GM04503 (cell line): Measurements from ENCODE around the gene CNTFR.

Experiments used
- DNase-seq: peaks from one replicate; pipeline ENCODE4 v3.0.0-alpha.2; 2012; ENCODE audit warnings: low read depth

CNTFR gene

DNA sequence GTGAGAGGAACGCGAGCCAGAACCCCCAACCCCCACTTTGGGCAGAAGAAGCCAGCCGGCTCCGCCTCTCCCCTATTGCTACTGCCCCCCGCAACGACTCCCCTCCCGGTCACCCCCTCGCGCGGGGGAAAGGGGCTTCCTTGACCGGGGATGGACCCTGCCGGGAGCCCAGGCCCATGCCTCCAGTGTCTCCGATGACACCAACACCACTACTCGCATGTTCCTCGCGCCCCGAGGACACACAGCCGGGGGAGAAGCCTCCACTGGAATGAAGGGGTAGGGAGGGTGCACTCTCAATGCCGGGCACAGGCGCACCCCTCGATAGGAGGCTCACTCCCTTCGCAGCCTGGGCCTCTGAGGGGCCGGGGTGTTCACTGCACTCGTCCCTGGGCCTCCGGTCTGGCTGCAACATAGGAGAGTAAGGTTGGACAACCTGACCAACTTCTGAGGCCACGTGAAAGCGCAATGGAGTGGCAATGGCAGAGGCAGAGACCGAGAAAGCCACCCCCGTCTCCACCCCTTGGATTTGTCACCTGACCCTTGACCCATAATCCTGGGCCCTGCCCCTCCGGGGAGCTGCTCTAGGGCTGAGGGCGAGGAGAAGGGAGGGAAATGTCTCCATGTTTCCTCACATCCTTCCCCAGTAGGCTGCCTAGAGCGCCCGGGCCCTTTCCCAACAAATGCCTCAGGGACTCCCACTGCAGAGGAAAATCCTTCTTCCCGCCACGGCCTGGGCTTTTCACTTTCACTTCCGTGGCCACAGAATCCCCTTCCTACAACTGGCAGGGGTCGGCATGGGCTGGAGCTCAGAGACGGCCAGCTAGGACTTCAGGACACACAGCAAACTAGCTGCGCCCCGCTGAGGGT, 1.1 kb upstream of the CNTFR start:
- DNase-seq = no peak

DNA sequence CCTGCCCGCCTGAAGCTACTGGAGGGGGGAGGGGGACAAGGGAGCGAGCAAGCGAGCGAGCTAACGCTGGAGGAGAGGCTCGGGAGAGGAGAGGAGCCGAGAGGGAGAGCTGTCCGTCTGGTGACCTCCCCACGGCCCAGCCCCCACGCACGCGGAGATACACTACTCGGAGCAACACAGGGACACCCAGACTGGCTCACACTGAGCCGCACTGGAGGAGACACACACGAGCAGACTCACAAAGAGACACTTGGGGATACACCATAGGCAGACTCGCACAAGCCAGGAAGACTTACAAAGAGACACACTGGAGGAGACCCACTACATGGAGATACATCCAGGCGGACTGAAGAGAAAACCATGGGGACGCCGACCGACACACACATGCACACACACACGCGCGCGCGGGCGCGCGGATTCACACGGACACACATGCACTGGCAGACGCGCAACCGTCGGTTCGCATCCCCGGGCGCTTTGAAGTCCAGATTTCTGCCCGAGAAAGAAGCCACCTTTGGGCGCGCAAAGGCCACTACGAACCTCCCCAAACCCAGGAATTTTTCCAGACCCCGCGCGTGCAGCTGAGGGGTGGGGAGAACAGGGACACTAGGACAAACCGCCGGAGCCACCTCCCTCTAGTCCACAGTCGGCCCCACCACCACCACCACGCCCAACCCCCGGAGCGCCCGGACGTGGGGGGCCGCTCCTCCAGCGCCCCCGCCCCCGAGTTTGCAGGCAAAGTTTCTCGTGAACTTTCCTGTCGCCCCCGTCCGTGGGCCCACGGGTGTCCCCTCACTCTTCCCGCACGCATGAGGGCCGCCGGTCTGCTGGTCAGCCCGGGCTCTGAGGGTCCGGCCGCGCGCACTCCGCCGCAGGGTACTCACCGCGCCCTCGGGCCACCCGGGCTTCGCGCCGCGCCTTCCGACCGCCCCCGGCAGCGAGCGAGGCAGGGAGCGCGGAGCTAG, 571 bp downstream of the CNTFR start:
- no peak for DNase-seq

DNA sequence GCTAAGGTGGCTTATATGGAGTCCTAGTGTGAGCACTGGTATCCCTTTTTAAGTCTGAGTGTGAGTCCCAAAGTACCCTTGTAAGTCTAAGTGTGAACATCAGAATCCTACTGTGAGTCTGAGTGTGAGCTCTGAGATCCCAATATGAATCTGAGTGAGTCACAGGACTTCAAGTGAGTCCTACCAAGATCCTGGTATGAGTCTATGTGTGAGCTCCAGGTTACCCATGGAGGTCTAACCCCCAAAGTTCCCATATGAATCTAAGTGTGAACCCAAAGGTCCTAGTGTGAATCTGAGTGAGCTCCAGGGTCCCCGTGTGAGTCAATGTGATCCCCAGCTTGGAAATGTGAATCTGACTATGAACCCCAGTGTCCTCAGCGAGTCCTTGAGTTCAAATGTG, 2.3 kb downstream of the CNTFR start:
- DNase-seq = no peak

DNA sequence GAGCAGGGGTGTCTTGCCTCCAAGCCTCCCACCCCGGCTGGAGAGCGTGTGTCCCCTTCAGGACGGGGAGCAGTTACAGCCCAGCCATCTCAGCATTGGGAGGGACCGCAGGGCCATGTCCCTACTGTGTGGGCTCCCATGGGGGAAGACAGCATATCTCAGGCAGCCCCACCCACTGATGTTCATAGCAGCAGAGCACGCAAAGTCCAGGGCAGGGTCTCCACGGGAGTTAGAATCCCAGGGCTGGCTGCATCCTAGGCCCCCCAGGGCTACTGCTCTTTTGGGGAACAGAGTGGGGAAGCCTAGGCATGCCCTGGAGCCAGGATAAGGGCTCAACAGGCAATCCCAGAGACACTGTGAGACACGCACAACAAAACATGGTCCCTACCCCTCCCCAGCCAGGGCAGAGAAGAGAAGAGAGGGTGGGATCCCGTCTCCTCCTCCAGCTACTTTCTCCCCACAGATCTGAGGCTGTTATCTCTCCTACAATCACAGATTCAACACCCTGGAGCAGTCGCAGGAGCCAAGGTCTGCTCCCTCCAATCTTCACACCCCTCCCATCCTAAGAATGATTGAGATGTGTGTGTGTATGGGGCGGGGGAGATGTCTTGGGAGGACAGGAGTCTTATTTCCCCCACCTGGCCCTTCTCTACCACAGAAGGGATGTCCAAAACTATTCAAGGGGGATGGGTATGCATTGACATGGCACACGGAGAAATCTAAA, 3.4 kb downstream of the CNTFR start:
- no peak for DNase-seq

DNA sequence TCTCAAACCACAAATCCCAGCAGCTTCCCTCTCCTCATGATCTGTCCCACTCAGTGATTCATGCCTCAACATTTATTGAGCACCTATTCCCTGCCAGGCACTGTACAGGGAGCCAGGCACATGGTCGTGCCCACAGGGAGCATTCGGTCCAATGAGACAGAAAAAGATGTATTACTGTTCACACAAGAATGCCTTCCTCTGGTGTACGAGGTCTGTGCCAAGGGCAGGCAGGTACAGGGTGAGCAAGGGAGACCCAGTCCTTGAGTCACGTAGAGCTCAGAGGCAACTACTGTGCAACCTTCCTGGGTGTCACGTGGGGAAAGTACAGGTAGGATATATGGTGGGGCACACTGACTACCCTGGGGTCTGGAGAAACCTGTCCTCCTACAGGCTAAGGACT, 4.6 kb downstream of the CNTFR start:
- no peak for DNase-seq

DNA sequence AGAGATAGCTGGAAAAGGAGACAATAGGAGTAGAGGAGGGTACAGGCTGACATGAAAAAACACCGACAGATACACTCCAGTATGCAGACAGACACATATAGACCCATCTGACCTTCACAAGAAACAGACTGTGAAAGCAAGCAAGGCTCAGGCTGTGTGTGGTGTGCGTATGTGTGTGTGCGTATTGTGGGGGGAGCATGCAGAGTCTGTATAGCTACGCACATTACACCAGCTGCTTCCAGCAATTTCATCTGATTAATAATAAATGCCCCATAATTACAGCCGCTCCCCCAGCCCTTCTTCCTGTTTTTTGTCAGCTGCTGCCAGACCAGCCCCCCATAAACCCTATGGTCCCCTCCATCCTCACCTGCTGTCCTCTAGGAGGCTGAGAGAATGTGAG, 6.7 kb downstream of the CNTFR start:
- DNase-seq = no peak

DNA sequence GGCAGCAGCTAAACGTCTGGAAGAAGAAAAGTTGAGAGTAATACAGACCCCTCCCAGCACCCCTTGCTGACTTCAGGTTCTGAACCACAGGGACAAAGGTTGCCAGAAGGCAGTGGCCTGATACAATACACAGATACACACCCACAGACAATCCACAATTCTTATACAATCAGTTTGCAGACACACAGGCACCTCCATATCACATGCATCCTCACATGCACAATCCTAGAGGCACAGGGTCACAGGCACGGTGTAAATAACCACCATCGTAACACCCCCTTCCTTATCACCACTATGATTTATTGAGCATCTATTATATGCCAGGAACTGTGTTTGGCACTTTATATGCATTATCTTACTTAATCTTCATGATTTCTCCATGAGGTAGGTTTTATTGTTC, 8.2 kb downstream of the CNTFR start:
- DNase-seq = no peak

DNA sequence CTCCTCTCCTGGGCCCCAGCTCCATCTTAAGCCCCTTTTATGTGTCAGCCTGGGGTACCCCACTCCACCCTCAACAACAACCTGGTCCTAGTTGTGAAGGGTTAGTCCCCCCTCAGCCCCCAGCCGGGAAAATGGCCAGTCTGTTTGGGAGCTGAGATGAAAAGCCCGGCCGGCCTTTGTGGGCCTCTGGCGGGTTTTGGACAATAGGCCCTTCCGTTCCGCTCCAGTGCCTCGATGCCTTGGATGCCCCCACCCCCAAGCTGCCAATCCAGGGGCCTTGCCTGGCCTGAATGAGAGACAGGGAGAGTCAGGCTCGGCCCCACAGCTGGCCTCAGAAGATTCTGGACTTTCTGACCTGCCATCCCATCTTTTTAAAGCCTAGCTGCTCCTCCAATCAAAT, 9.2 kb downstream of the CNTFR start:
- no peak for DNase-seq

DNA sequence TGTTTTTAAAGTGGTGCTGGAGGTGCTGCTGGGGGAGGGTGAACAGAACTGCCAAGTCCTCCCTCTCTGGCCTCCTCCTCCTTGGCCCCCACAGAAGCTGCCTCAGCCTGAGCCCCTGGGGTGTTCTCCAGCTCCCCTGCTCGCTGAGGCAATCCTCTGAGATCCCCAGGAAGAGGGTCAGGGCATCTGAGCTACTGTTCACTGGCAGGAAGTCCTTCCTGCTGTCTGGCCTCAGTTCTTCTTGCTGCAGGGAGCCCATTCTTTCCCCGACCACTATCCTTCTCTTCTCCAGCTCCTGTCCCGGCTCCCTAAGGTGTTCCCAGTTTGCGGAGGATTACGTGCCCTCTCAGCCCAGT, 9.7 kb downstream of the CNTFR start:
- DNase-seq = no peak

DNA sequence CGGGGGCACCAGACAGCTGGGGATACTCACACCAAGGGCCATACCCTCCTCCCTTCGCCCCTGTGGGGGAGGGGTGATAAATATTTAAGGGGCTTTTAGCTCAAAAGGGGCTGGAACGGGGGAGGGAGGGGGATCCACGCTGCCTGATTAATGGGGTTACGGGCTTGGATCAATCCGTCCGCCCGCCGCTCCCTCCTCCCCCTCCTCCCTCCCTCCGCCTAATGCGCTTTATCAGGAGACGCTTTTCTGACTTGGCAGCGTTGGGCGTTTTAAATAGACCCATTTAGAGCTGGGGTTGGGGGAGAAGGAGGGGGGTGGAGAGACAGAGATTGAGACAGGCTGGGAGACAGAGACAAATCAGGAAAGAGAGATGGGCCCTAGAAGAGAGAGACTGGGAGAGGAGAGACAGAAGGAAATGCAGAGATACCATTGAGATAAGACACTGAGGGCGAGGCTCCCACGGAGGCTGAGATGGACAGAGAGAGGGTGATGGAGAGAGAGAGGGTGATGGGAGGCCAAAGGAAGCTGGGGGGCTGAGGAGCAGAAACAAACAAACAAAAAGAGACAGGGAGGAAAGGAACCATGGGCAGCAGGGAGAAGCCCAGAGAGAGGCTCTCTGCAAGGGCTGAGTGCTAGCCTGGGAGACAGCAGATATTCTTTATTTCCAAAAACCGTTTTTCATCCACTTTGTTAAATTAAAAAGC, 10.3 kb downstream of the CNTFR start:
- DNase-seq = no peak

DNA sequence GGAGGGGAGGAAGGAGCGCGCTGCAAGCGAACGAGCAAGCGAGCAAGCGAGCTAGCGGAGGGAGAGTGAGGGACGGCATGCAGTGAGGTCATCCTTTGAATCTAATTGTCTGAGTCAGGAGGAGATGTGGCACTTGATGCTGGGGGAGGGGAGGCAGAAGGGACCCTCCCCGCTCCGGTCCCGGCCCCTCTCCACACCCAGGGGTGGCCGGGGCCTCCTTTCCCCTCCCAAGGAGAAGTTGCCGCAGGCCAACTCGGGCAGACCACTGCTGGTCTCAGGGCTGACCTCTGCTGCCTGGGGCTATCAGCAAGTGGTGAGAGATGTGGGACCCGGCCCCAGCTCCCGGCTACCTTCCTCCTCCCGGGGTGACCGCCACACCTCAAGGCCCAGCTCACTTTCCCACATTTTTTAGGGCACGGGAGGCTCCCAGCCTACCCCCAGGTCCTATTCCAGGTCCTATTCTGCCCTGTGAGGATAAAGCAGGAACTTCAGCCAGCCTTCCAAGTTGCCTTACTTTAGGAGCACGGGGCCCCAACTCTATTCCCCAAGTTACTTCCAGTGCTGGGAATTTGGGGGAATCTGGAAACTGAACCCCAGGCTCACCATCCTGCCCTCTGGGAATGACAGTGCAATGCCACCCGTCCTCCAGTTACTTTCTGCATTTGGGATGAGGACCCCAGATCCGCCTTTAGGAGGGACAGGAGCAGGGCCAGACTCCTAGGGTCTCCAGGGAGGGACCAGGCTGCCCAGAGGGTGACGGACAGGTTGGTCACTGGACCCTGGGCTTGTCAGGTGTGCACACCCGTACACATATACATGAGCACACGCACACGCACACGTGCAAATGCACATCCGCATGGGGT, 11.1 kb downstream of the CNTFR start:
- no peak for DNase-seq

DNA sequence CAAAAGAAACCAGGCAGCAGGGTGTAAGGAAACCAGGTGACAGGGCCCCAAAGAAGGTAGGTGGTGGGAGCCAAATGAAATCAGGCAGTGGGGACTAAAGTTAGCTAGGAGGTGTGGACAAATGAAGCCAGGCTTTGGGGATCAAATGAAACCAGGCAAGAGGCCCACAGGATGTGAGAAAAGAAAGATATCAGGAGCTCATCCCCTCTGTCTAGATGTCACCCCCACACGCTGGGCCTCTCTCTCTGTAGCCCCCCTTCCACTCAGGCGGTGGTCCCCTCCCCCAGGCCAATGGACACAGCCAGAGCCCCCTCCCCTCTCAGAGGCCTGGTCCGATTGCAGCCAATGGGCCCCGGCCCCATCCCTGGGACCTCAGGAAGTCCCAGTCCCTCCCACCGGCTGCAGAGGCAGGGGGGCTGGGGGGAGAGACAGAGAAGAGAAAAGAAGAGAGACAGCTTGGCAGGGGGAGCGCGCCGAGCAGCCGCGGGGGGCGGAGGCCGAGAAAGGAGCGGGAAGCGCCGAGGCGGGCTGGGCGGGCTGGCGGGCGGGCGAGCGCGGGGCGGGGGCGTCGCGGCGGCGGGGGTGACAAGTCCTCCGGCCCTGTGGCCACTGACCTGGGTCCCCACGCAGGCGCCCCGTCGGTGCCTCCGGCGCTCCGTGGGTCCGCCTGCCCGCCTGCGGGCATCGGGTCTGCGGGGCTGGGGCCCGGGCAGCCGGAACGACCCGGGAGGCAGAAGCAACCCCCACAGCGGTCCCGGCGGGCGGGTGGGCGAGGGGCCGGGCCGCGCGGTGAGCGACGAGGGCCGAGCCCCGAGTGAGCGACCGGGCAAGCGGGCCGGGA, 11.9 kb downstream of the CNTFR start:
- DNase-seq = no peak

DNA sequence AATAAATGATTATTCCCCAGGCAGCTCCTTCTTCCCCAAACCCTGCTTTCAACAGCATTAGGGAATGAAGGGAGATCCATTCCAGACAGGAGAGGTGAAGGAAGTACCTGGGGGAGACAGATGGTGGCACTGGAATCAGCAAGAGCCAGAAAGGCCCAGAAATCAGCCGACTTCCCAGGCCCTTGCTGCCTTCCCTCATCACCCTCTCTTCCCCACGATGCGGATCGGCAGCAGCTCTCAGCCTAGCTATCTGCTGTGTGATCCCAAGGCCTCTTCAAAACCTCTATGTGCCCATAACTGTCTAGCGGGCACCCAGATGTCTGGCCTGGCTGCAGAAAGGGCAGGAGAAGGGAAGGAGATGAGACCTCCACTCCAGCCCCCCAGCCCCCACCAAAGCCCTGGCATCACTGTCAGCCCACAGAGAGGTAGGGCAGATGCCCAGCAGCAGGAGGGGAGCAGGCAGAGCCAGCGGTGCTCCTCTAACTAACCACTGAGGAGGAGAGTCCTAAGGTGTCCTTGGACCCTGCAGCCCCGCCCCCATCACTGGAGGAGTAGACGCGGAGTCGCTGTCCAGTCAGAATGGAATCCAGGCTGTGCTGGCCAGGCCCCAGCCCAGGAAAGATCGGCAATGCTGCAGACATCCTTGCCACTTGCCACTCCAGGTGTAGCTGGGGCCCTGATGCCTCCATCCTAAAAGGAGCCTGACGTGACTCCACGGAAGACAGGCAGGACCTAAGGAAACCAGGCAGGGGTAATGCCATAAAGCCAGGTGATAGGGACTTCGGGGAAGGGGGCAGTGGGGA, 12.7 kb downstream of the CNTFR start:
- DNase-seq = no peak

DNA sequence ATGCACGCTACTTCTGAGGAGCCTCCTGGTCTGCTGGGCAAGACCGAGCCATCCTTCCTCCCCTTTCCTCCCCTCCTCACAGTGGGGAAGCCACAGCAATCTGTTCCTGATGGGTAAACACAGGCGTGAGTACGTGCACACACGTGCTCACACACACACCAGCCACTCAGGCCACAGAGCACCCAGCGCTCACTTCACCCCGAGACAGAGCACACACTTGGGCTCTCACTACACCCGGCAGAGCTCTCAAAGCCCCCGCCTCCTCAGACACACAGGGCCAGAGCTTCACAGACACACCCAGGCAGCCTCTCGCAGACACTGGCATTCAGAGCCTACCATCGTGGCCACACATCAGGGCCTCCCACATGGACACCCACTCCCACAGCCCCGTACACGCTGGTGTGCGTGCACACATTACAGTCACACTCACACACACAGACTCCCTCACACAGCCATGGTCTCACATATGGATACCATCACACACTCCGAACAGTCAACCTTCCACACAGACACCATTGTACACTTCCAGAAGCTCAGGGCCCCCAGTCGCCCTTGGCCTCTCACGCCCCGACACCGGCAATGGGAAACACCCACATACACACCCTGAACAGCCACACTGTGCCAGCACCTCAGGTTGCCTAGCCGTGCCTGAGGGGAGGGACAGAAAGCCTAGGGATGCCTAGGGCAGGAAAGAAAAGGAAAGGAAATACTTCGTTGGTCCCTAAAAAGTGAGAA, 13.5 kb downstream of the CNTFR start:
- no peak for DNase-seq

DNA sequence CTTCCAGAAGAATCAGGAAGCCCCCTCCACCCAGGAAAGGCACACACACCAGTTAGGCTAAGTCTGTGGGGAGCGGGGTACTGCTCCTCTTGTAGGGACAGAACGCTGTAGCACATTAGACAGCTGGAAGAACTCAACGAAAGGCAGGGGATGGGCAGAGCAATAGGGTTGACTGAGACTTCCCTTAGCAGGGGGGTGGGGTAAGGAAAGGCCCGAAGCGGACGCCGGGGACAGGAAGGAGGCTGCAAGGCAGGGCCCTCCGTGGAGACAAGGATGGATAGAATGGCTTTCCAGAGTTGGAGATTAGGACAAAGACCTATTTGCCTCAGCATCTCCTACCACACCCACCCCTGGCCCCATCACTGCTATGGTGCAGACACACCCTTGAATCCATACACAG, 14.3 kb downstream of the CNTFR start:
- DNase-seq = no peak

DNA sequence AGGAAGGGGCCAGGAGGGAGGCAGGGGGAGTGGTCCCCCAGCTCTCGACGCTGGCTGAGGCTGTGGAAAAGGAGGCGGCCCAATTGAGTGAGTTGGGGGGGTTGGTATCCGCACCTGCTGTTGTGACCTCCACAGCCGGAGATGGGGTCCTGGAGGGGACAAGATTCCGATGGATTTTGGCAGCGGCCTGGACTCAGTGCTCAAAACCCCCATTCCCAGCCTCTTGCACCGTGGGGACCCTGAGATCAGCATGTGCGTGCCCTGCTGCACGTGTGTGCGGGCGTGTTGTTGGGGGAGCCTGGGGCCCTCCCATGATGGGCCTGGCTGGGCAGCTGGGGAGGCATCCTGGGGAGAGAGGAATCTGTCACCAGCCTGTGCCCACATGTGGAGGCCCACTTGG, 15.0 kb downstream of the CNTFR start:
- DNase-seq = no peak

DNA sequence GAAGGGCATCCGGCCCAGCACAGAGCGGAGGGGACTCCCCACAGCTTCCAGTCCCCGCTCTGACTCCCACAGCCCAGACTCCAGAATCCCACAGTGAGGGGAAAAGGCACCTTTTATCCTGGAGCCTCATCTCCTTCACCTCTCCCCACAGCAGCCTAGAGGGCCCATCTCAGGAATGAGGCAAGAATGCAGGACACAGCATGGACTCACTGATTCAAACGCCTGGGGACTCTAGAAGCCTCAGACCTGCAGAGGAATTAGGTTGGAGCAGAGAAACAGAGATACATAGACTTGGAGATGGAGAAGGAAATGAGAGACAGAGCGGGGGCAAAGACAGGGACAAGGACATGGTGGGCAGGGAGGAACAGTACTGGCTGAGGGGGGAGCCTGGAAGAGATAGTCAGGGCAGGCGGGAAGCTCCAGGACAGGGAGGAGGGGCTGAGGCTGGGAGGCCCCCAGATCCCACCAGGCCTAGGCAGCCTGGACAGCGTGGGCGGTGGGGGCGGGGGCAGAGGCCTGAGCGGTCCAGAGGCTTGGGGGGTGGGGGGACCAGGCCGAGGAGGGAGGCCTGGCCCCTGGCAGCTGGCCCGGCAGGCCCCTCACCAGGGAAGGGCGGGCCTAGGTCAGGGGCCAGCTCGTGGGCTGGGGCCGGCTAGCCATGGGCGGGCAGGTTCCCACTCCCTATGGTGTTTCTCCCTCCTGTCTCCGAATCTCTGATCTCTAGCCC, 15.8 kb downstream of the CNTFR start:
- no peak for DNase-seq

DNA sequence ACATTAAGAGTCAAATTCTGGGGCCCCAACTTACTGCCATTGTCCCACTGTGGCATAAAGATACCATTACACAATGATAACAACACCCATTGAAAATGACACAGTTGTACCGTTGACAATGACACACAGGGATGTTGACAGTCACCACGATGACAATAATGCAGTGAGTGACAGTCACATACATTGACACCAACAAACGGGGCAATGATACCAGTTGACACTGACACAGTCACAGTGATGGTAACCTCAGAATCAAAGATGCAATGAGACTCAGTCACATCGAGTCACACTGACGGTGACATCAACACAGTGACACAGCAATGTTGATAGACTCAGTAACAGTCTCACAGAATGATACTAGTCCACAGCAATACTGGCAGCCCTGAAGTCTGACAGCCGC, 16.9 kb downstream of the CNTFR start:
- no peak for DNase-seq
